ENCODE results near the gene RGS12. TPM values are rescaled to one million over a fixed set of nuclear protein-coding genes. Genes with fewer than 3 reads are reported as not detected.

Gene RGS12
- total RNA-seq, 1 experiment from 2014 or later: 36.6 TPM

- Histone ChIP-seq H3K79me2 (ENCODE audit: low read depth) (no peaks in the 10 kb centered on the region), H3K4me3 (no peak overlapping the region), H4K20me1 (ENCODE audit: insufficient read depth) (no peaks in the 10 kb centered on the region), H3K27ac (peak overlapping the region; percentile 65), H3K9me2 (ENCODE audit: insufficient read depth) (no peaks in the 10 kb centered on the region), H3F3A (ENCODE audit: insufficient read depth, low read depth) (peaks cover 17% of the 10 kb centered on the region; the same call in 1 of the 2 replicates), H3K9me3 (ENCODE audit: insufficient read depth, low read depth) (no peaks in the 10 kb centered on the region), H2AFZ (no peak overlapping the region), H3K4me2 (peak overlapping the region; percentile 38; the same call in 1 of the 2 replicates), H3K27me3 (ENCODE audit: insufficient read depth, low read depth) (no peaks in the 10 kb centered on the region), H3K4me1 (replicated peaks; ENCODE audit: insufficient read depth) (peaks cover 25% of the 10 kb centered on the region), H3K36me3 (ENCODE audit: low read depth) (no peaks in the 10 kb centered on the region)
- CTCF ChIA-PET: interaction anchor here (0.7 kb wide), 1 partner anchor 55 kb away, joined by 3 read pairs; no protein-coding TSS in a partner anchor
- TF ChIP-seq EZH2 (IDR thresholded peaks at IDR 0.05; ENCODE audit: low read depth) (no peak), CTCF (conservative IDR thresholded peaks at IDR 0.05) (no peak)
- no TSS peak for BruUV-seq (replicated peaks)
- intact Hi-C loops (cut with micrococcal nuclease; ENCODE audit: unreplicated experiment): loop anchor here (5.0 kb wide), 1 partner anchor 274 kb away; the partner anchor contains the start of gene LRPAP1
- peak; percentile 39 to 83 for DNase-seq
- POLR2A ChIA-PET (ENCODE audit: unreplicated experiment): interaction anchor here (0.6 kb wide), 1 partner anchor 413 kb away, joined by 8 read pairs; no protein-coding TSS in a partner anchor
Measured at GRCh38 chr4:3257556-3258482, 35.0 kb upstream of the RGS12 start.

GRCh38 chr4:3261411-3262207 lies 31.2 kb upstream of the RGS12 start:
- no peak overlapping the region for H3K4me2 ChIP-seq
- no peak overlapping the region for H3K27ac ChIP-seq
- no peaks in the 10 kb centered on the region for H3K9me2 ChIP-seq (ENCODE audit: insufficient read depth)
- TF ChIP-seq EZH2 (IDR thresholded peaks at IDR 0.05; ENCODE audit: low read depth): no peak
- no peak for TF ChIP-seq CTCF (conservative IDR thresholded peaks at IDR 0.05)
- no peaks in the 10 kb centered on the region for H3K27me3 ChIP-seq (ENCODE audit: insufficient read depth, low read depth)
- peaks cover 18% of the 10 kb centered on the region for H3K4me1 ChIP-seq (replicated peaks; ENCODE audit: insufficient read depth)
- no peaks in the 10 kb centered on the region for H3K36me3 ChIP-seq (ENCODE audit: low read depth)
- DNase-seq: no peak
- BruUV-seq (replicated peaks): no TSS peak
- H3K79me2 ChIP-seq (ENCODE audit: low read depth): no peaks in the 10 kb centered on the region
- POLR2A ChIA-PET (ENCODE audit: unreplicated experiment): no interaction called here
- H3K4me3 ChIP-seq: no peak overlapping the region
- CTCF ChIA-PET: no interaction called here
- H3F3A ChIP-seq (ENCODE audit: insufficient read depth, low read depth): peaks cover 14% of the 10 kb centered on the region; the same call in 1 of the 2 replicates
- H4K20me1 ChIP-seq (ENCODE audit: insufficient read depth): no peaks in the 10 kb centered on the region
- no peaks in the 10 kb centered on the region for H3K9me3 ChIP-seq (ENCODE audit: insufficient read depth, low read depth)
- no peak overlapping the region for H2AFZ ChIP-seq
- intact Hi-C loops (cut with micrococcal nuclease; ENCODE audit: unreplicated experiment): no loop called here

GRCh38 chr4:3262208-3263052 lies 30.4 kb upstream of the RGS12 start:
- DNase-seq: no peak
- H3K79me2 ChIP-seq (ENCODE audit: low read depth): no peaks in the 10 kb centered on the region
- no peaks in the 10 kb centered on the region for H3K9me3 ChIP-seq (ENCODE audit: insufficient read depth, low read depth)
- H3K27ac ChIP-seq: no peak overlapping the region
- no peaks in the 10 kb centered on the region for H3K27me3 ChIP-seq (ENCODE audit: insufficient read depth, low read depth)
- H3F3A ChIP-seq (ENCODE audit: insufficient read depth, low read depth): peaks cover 10% of the 10 kb centered on the region; the same call in 1 of the 2 replicates
- H3K4me1 ChIP-seq (replicated peaks; ENCODE audit: insufficient read depth): peaks cover 12% of the 10 kb centered on the region
- TF ChIP-seq CTCF (conservative IDR thresholded peaks at IDR 0.05) (no peak), EZH2 (IDR thresholded peaks at IDR 0.05; ENCODE audit: low read depth) (no peak)
- no peak overlapping the region for H3K4me2 ChIP-seq
- ChIA-PET CTCF (no interaction called here), POLR2A (ENCODE audit: unreplicated experiment) (no interaction called here)
- H2AFZ ChIP-seq: no peak overlapping the region
- intact Hi-C loops (cut with micrococcal nuclease; ENCODE audit: unreplicated experiment): no loop called here
- H3K4me3 ChIP-seq: no peak overlapping the region
- no peaks in the 10 kb centered on the region for H3K36me3 ChIP-seq (ENCODE audit: low read depth)
- H3K9me2 ChIP-seq (ENCODE audit: insufficient read depth): no peaks in the 10 kb centered on the region
- no peaks in the 10 kb centered on the region for H4K20me1 ChIP-seq (ENCODE audit: insufficient read depth)
- BruUV-seq (replicated peaks): no TSS peak

All from PC-9 (cell line).